Fibroblast of lung (primary cell): ENCODE measurements around the gene OSM. TPM values are rescaled to one million over a fixed set of nuclear protein-coding genes. Genes with fewer than 3 reads are reported as not detected.

Experiments used
- DNase-seq, 2 donors: peaks; one replicate each; pipeline versions ENCODE4 v3.0.0 to v3.0.0-alpha.2; 2010; ENCODE audit warnings: low read depth in 2 of 2
- H2AFZ ChIP-seq: 2 replicates; pipeline ENCODE4 v1.5.1; 2012; ENCODE audit warnings: low read length, control low read depth, inconsistent platforms
- H3K27ac ChIP-seq: 2 replicates; pipeline ENCODE4 v1.5.1; 2011; ENCODE audit warnings: low read length, control low read depth; ENCODE audit not compliant: insufficient read depth
- H3K27me3 ChIP-seq: 2 replicates; pipeline ENCODE4 v1.5.1; 2011; ENCODE audit warnings: mild to moderate bottlenecking, low read length; ENCODE audit not compliant: control insufficient read depth, insufficient read depth
- H3K36me3 ChIP-seq: 2 replicates; pipeline ENCODE4 v1.5.1; 2011; ENCODE audit warnings: low read length; ENCODE audit not compliant: control insufficient read depth, insufficient read depth
- H3K4me1 ChIP-seq: 2 replicates; pipeline ENCODE4 v1.5.1; 2011; ENCODE audit warnings: low read length; ENCODE audit not compliant: control insufficient read depth, insufficient read depth; ENCODE audit errors: extremely low read depth
- H3K4me2 ChIP-seq: 2 replicates; pipeline ENCODE4 v1.5.1; 2011; ENCODE audit warnings: low read length, control low read depth; ENCODE audit not compliant: insufficient read depth; ENCODE audit errors: extremely low read depth
- H3K4me3 ChIP-seq, 4 experiments: fragments of 200-600 bp in 1 of 4; sonication (generic) in 1 of 4; replicated peaks in 1 of 4; 2 replicates each; pipeline ENCODE4 v1.5.1; 2011 to 2016; ENCODE audit warnings: low read length in 4 of 4, low read depth in 3 of 4, mild to moderate bottlenecking in 3 of 4, control low read depth in 2 of 4, inconsistent platforms in 1 of 4, mixed read lengths in 1 of 4; ENCODE audit not compliant: insufficient read depth in 1 of 4; ENCODE audit errors: control extremely low read depth in 1 of 4
- H3K79me2 ChIP-seq: 2 replicates; pipeline ENCODE4 v1.5.1; 2012; ENCODE audit warnings: mild to moderate bottlenecking, low read length, inconsistent platforms; ENCODE audit not compliant: control insufficient read depth, insufficient read depth
- H3K9ac ChIP-seq: 2 replicates; pipeline ENCODE4 v1.5.1; 2011; ENCODE audit warnings: mild to moderate bottlenecking, low read length, control low read depth; ENCODE audit not compliant: insufficient read depth
- H3K9me3 ChIP-seq: 2 replicates; pipeline ENCODE4 v1.5.1; 2012; ENCODE audit warnings: low read depth, low read length; ENCODE audit not compliant: control insufficient read depth, insufficient read depth
- H4K20me1 ChIP-seq: 2 replicates; pipeline ENCODE4 v1.5.1; 2011; ENCODE audit warnings: low read length; ENCODE audit not compliant: control insufficient read depth, insufficient read depth; ENCODE audit errors: extremely low read depth
- CTCF ChIP-seq, 2 donors: IDR thresholded peaks in 1 of 2; conservative IDR thresholded peaks in 1 of 2; 1 replicate in 1 of 2; 2 replicates in 1 of 2; pipeline ENCODE4 v1.5.1; 2011 to 2012; ENCODE audit warnings: low read length in 2 of 2, control low read depth in 1 of 2, inconsistent platforms in 1 of 2, low read depth in 1 of 2, mild to moderate bottlenecking in 1 of 2
- EZH2 ChIP-seq: IDR thresholded peaks from 2 replicates; pipeline ENCODE4 v1.5.1; 2012; ENCODE audit warnings: low read length, control low read depth, mild to moderate bottlenecking; ENCODE audit errors: missing control alignments
- polyA plus RNA-seq, 2 donors: library from polyadenylated mRNA; depleted of rRNA in 1 of 2; stranded (reverse) in 1 of 2; unstranded in 1 of 2; fragments of >200 nt; gene quantifications; 2 replicates each; pipeline ENCODE4 v1.2.1, GENCODE V29; 2011 to 2012; ENCODE audit warnings: missing spikeins in 1 of 2
- total RNA-seq: library from RNA; depleted of rRNA; stranded (reverse); fragments of >200 nt; gene quantifications from 2 replicates; pipeline ENCODE4 v1.2.1, GENCODE V29; 2014

OSM gene
- total and polyA plus RNA-seq, 2 donors (not counting 1 experiment from before 2014, with no cell fraction given) = not detected

DNA sequence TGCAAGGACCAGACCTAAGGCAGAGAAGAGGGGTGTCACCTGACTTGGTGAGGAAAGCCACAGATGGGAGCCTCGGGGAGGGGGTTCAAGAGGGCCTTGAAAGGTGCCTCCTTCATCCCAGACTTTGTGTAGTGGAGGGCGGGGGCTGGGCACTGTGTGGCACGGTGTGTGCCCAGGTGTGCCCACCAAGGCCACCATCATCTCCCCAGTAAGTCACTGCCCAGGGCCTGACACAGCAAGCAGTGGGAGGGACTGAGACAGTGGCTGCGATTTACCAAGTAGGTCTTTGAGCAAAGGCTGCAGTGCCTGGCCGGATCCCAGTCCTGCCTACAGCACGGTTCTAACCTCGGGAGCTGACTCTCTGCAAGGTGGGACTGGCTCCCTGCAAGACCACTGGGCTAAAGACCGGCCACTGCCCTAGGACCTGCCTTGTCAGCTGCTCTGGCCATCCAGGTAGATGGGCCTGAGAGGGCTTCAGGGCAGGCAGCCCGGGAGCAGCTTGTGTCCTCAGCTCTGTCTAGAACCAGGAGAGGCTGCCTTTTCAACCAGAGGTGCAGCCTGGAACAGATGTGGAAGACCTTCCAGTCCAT lies 1.4 kb downstream of the OSM start:
- H3K36me3 ChIP-seq = no peaks in the 10 kb centered on the region
- H3K79me2 ChIP-seq = no peaks in the 10 kb centered on the region
- H4K20me1 ChIP-seq = no peaks in the 10 kb centered on the region
- TF ChIP-seq EZH2 (no peak), CTCF (conservative IDR thresholded peaks at IDR 0.05 in 1 of 2, IDR thresholded peaks at IDR 0.05 in 1 of 2; ENCODE audit: low read depth in 1 of 2, low read length in 2 of 2) (no peak)
- no peak overlapping the region for H3K27ac ChIP-seq
- H2AFZ ChIP-seq = no peak overlapping the region
- DNase-seq = no peak
- H3K9me3 ChIP-seq = no peaks in the 10 kb centered on the region
- H3K27me3 ChIP-seq = no peaks in the 10 kb centered on the region
- no peak overlapping the region for H3K4me3 ChIP-seq
- no peak overlapping the region for H3K4me2 ChIP-seq
- H3K4me1 ChIP-seq = no peaks in the 10 kb centered on the region
- no peak overlapping the region for H3K9ac ChIP-seq

DNA sequence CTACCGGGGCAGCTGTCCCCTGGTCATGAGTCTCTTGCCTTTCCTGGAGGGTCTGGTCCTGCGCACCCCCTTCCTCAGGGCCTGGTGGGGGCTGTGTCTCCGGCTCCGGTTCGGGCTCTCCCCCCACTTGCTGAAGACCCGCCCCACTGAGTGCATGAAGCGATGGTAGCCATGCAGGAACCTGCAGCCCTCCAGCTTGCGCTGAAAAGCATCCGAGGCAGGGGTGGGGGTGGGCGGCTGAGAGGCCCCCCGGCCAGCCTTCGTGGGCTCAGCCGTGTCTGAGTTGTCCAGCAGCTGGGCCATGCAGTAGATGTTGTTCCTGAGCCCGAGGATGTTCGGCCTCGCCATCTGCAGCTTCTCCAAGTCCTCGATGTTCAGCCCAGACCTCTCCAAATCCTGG lies 2.8 kb downstream of the OSM start:
- Histone ChIP-seq H3K27me3 (no peaks in the 10 kb centered on the region), H4K20me1 (no peaks in the 10 kb centered on the region), H3K79me2 (no peaks in the 10 kb centered on the region), H3K27ac (no peak overlapping the region), H3K4me1 (no peaks in the 10 kb centered on the region), H3K4me3 (no peak overlapping the region), H2AFZ (no peak overlapping the region), H3K9me3 (no peaks in the 10 kb centered on the region), H3K9ac (no peak overlapping the region), H3K36me3 (no peaks in the 10 kb centered on the region), H3K4me2 (no peak overlapping the region)
- TF ChIP-seq EZH2 (no peak), CTCF (conservative IDR thresholded peaks at IDR 0.05 in 1 of 2, IDR thresholded peaks at IDR 0.05 in 1 of 2; ENCODE audit: low read depth in 1 of 2, low read length in 2 of 2) (no peak)
- no peak for DNase-seq

DNA sequence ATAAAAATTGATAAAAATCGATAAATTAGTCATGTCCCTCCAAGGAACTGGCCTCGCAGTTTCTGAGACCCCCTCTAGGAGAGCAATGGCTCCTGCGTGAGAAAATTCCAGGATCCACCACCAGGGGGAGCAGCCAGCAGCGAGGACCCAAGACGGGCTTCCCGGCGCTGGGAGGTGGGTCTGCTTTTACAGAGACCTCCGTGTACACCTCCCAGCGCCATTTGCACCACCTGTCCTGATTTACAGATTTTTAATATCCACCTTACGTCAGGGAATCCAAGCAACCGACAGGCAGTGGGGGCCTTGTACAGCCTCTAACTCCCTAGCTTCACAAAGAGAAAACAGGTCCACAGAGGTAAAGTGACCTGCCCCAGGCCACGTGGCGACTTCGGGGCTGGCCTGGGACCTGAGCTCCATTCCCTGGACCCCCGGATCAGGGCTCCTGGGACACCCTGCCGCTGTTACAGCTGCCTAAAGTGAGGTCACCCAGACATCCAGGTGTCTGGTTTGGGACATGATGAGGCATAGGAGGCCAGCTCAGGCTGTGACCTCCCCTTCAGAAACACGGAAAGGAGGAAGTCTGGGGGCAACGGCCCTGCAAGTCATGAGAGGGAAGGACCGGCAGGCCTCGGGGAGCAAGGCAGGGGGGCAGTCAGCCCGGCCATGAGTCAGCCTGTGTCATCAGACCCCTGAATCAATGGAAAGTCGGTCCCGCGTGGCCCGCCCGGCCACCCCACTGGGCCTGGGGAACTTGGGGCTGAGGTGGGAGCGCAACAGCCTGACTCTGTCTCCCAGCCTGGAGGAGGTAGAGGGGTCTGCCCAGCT lies 3.5 kb downstream of the OSM start:
- H3K79me2 ChIP-seq = no peaks in the 10 kb centered on the region
- H3K9ac ChIP-seq = no peak overlapping the region
- peak; percentile 57 to 65 for DNase-seq
- no peaks in the 10 kb centered on the region for H4K20me1 ChIP-seq
- peak overlapping the region; percentile 88 for H3K4me2 ChIP-seq
- H3K27me3 ChIP-seq = no peaks in the 10 kb centered on the region
- H3K4me3 ChIP-seq = peak overlapping the region in 1 of 4 experiments; percentile 24
- H3K36me3 ChIP-seq = no peaks in the 10 kb centered on the region
- no peak overlapping the region for H3K27ac ChIP-seq
- no peaks in the 10 kb centered on the region for H3K4me1 ChIP-seq
- no peak for TF ChIP-seq EZH2
- peak; percentile 88 to 92 for TF ChIP-seq CTCF (conservative IDR thresholded peaks at IDR 0.05 in 1 of 2, IDR thresholded peaks at IDR 0.05 in 1 of 2; ENCODE audit: low read depth in 1 of 2, low read length in 2 of 2)
- H3K9me3 ChIP-seq = no peaks in the 10 kb centered on the region
- peak overlapping the region; percentile 88 for H2AFZ ChIP-seq
